Heart left ventricle (tissue), 13 donors: ENCODE measurements around the gene AGPAT4.

Experiments
- CTCF ChIP-seq, 12 donors: fragments of 200-600 bp; sonication (generic) in 4 of 12; IDR thresholded peaks; one replicate each; pipeline versions ENCODE4 v1.5.0 to v1.8.0; 2018 to 2022; ENCODE audit warnings: antibody characterized with exemption in 12 of 12, mild to moderate bottlenecking in 5 of 12
- POLR2A ChIP-seq, 2 donors: fragments of 450-650 bp; IDR thresholded peaks; one replicate each; pipeline ENCODE4 v1.6.1; 2017; ENCODE audit warnings: antibody characterized with exemption in 2 of 2, mild to moderate bottlenecking in 2 of 2, moderate library complexity in 2 of 2
- donor health status: ischemic (EF 13 %, LVEDD 7.1; RV severe dilation, severe dysfunction).
- donor health status: DM: no; HTN: yes; CAD: no.
- donor health status: DM: no; HTN: no; CAD: no.
- donor health status: ischemic (EF 25% LVEDD 6.9; RV normal size, moderate dysfunction).
- donor health status: ischemic (EF 25% LVEDD 5.7; RV mildly dilated, moderate dysfunction).
- donor health status: ischemic (EF 35%, LVEDD 5.7; RV mildly dilated, moderate dysfunction).
- donor health status: nonischemic (EF 11% LVEDD 7.7; RV severe dilation, severe dysfunction).
- donor health status: DM: yes; HTN: yes; CAD: no.
- donor health status: PGD.
- donor health status: ischemic (EF 29% LVEDD 5.4; RV normal size, mild dysfunction).
- donor health status: nonischemic (EF 23%, LVEDD 6.1; RV moderate dilation, normal function).

- TF ChIP-seq CTCF (IDR thresholded peaks at IDR 0.05) (no peak), POLR2A (IDR thresholded peaks at IDR 0.05) (no peak)
These were observed 62.4 kb downstream of the AGPAT4 start for GRCh38 chr6:161211380-161212035.
